GM12873 (cell line): ENCODE data around the gene FOXK2.

Experiments
- CTCF ChIP-seq: IDR thresholded peaks from 2 replicates; pipeline ENCODE4 v1.5.1; 2012; ENCODE audit warnings: low read depth, mild to moderate bottlenecking, moderate library complexity, low read length, control low read depth; ENCODE audit not compliant: insufficient read depth; ENCODE audit errors: missing control alignments

Gene FOXK2

DNA sequence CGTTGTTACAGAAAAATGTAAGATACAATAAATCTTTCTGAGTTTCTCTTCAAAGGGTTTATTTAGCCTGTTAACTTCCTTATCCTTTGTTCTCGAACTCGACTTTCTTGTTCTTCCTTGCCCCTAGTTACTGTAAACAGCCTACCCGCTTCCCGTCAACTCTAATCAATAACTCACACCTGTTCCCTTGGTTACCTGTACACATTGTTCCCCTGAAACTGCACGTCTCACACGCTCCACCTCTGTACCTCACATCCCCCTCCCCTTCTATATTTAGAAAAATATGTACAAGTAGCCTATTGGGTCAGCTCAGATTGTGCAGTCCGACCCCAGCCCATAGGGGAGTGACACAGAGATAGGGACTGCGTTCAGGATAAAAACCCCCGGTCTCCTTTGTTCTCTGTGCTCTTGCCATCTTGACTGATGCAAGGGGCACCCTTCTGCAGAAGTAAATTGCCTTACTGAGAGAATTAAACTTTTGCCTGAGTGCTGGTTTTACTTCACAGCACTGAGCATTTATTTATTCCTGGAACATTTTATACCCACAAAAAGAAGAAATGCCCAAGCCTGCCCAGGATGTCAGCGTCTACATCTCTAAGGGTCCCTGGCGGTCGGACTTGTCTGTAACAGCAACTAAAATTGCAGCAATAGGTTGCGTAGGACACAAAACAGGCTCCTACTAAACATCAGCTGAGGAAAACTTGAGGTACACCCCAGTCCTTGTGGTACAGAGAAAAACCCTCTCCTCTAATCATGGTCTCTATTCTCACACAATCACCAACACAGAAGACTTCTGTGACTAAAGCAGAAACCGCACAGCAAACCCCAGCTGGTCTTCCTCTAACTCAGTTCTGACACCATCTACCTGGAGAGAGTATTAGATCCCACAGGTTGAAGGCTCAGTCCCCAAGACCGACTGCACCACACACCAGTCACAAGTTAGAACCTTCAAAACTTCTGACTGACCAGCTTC lies 117.4 kb downstream of the FOXK2 start:
- no peak for TF ChIP-seq CTCF

GRCh38 chr17:82638183-82638773 lies 118.7 kb downstream of the FOXK2 start:
- no peak for TF ChIP-seq CTCF

GRCh38 chr17:82639628-82640027 lies 120.1 kb downstream of the FOXK2 start:
- TF ChIP-seq CTCF, result no peak

- no peak for TF ChIP-seq CTCF
These were observed 120.5 kb downstream of the FOXK2 start for GRCh38 chr17:82640036-82640435.

- no peak for TF ChIP-seq CTCF
These were observed 122.5 kb downstream of the FOXK2 start for GRCh38 chr17:82642022-82642421.

DNA sequence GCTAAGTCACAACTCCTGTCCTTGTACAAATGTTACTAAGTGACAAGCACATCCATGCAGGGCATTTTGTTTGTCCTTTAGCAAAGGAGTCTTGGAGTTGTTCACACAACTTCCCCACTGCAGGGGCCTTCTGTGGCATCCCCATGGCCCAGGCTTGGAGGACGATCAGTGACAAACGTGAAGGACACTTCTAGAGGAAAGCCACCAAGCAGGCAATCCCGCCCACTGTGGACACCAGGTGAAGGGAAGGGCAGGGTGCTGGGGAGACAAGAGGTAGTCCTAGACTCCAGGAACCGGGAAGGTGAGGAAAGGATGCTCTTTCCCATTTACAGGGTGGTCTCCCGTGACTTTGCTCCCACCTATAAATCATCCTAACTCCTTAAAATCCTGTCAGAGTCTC lies 124.6 kb downstream of the FOXK2 start:
- no peak for TF ChIP-seq CTCF

DNA sequence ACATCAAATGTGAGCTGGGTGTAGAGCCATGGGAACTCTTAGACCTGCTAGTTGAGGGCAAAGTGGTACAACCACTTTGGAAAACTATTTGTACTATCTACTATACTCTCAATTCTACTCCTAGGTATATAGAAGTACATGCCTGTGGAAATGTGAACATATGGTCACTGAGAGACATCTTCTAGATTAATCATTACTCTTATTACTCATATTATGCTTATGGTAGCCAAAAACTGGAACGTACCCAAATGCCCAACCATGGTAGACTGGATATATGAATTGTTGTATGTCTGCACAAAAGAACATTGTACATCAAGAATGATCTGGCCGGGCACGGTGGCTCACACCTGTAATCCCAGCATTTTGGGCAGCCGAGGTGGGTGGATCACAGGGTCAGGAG lies 126.0 kb downstream of the FOXK2 start:
- TF ChIP-seq CTCF, result no peak
